Epithelial cell of esophagus (primary cell): ENCODE data around the gene FGD5.
A peak's percentile ranks its signal among the peaks of the same experiment; 100 is the strongest.

ENCODE experiments used
- DNase-seq: peaks from one replicate; pipeline ENCODE4 v3.0.0; 2010; ENCODE audit warnings: low read depth
- H3K4me3 ChIP-seq: 2 replicates; pipeline ENCODE4 v1.5.1; 2011; ENCODE audit warnings: mild to moderate bottlenecking, low read length, control low read depth
- CTCF ChIP-seq: IDR thresholded peaks from 2 replicates; pipeline ENCODE4 v1.5.1; 2011; ENCODE audit warnings: low read depth, mild to moderate bottlenecking, low read length, control low read depth, inconsistent platforms; ENCODE audit not compliant: insufficient read depth; ENCODE audit errors: missing control alignments

FGD5 gene

DNA sequence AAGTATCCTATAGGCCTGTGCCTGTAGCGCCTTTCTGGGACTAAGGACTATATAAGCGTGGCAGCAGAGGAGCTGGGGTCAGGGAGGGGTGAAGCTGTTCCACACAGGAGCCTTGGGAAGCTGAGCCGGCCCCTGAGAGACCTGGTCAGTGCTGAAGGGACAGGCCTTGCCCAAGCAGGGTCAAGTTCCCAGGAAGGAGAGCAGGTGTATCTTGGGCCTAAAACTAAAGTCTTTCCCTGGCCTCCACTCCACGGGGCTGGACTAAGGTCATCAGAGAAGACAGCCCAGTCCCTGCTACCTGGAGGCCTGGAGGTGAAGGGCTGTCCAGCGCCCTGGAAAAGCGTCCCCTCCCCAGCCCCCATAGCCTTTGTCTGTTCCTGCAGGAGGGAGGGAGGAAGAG, 104.7 kb downstream of the FGD5 start:
- no peak overlapping the region for H3K4me3 ChIP-seq
- TF ChIP-seq CTCF, result no peak
- DNase-seq, result no peak

- DNase-seq, result peak; percentile 75
- peak; percentile 80 for TF ChIP-seq CTCF
- no peak overlapping the region for H3K4me3 ChIP-seq
Observed at GRCh38 chr3:14925729-14926591, 107.2 kb downstream of the FGD5 start.

DNA sequence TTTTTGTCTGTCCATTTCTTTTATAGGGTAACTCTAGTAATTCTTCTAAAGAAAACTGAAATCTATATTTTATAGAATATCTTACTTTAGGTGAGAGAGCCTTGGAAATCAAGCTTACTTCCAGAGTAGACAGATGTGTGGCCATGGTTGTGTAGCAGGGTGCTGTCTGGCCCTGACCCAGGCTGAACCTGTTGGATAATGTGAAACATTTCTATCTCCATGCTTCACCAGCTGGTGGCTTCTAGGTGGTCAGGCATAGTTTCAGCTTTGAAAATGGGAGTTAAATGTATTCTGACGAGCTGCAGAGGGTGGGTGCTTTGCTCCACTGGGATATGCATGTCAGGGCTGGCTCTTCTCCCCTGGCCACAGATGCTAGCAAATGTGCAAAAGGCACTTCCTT, 107.8 kb downstream of the FGD5 start:
- no peak for TF ChIP-seq CTCF
- H3K4me3 ChIP-seq, result no peak overlapping the region
- no peak for DNase-seq

- DNase-seq, result no peak
- H3K4me3 ChIP-seq, result no peak overlapping the region
- TF ChIP-seq CTCF, result no peak
Observed at GRCh38 chr3:14927308-14927707, 108.5 kb downstream of the FGD5 start.

DNA sequence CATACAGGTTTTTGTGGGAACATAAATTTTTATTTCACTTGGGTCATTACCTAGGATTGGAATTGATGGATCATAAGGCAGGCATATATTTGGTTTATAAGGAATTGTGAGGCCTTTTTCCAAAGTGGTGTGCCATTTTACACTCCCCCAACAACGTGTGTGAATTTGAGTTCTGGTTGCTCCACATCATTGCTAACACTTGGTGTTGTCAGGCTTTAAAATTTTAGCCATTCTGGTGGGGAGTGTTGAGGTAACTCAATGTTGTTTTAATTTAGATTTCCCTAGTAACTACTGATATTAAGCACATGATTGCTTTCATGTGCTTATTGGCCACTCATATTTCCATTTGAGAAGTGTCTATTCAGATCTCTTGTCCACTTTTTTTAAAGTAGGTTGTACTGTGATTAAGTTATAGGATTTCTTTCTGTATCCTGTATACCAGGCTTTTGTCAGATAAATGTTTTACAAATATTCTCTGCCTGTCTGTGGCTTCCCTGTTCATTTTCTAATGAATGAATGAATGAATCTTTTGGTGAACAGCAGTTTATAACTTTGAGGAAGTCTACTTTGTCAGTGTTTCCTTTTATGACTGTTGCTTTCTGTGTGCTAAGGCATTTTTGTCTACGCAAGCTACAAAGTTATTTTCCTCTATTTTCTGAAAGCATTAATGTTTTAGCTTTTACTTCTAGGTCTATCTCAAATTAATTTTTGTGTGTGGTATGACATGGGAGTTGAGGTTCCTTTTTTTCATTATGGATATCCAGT, 110.7 kb downstream of the FGD5 start:
- H3K4me3 ChIP-seq, result no peak overlapping the region
- no peak for TF ChIP-seq CTCF
- DNase-seq, result no peak

GRCh38 chr3:14933820-14934425, 115.2 kb downstream of the FGD5 start:
- no peak for TF ChIP-seq CTCF
- no peak overlapping the region for H3K4me3 ChIP-seq

More at GRCh38 chr3:14933820-14934425, 115.2 kb downstream of the FGD5 start:
- no peak for DNase-seq
